ENCODE measurements around the gene FBH1.
"Not testable (repeated sequence)": the region's sequence is repeated elsewhere in the genome, so short reads cannot be mapped to it uniquely, and the experiment has no call there.

FBH1 gene

GRCh38 chr10:5903563-5903962, 13.5 kb downstream of the FBH1 start:
- no peak for DNase-seq (ENCODE audit: low spot score)

- no peak for DNase-seq (ENCODE audit: low spot score)
These were observed 14.2 kb downstream of the FBH1 start for GRCh38 chr10:5904227-5904626.

- DNase-seq (ENCODE audit: low spot score): no peak
These were observed 15.9 kb downstream of the FBH1 start for GRCh38 chr10:5905854-5906507.

GRCh38 chr10:5906651-5907050, 16.6 kb downstream of the FBH1 start:
- DNase-seq (ENCODE audit: low spot score): no peak

GRCh38 chr10:5908676-5909075, 18.6 kb downstream of the FBH1 start:
- DNase-seq (ENCODE audit: low spot score): not testable (repeated sequence)

GRCh38 chr10:5910323-5911100, 20.5 kb downstream of the FBH1 start:
- DNase-seq (ENCODE audit: low spot score): no peak

GRCh38 chr10:5911670-5912069, 21.6 kb downstream of the FBH1 start:
- DNase-seq (ENCODE audit: low spot score): no peak

- no peak for DNase-seq (ENCODE audit: low spot score)
These were observed 23.7 kb downstream of the FBH1 start for GRCh38 chr10:5913736-5914135.

GRCh38 chr10:5915451-5915850, 25.4 kb downstream of the FBH1 start:
- no peak for DNase-seq (ENCODE audit: low spot score)

- no peak for DNase-seq (ENCODE audit: low spot score)
These were observed 27.3 kb downstream of the FBH1 start for GRCh38 chr10:5917305-5917704.

GRCh38 chr10:5918763-5919162, 28.7 kb downstream of the FBH1 start:
- no peak for DNase-seq (ENCODE audit: low spot score)

- no peak for DNase-seq (ENCODE audit: low spot score)
These were observed 29.5 kb downstream of the FBH1 start for GRCh38 chr10:5919568-5919967.

- DNase-seq (ENCODE audit: low spot score): no peak
These were observed 31.7 kb downstream of the FBH1 start for GRCh38 chr10:5921746-5922145.

GRCh38 chr10:5924889-5925288, 34.8 kb downstream of the FBH1 start:
- DNase-seq (ENCODE audit: low spot score): no peak

- DNase-seq (ENCODE audit: low spot score): no peak
These were observed 37.3 kb downstream of the FBH1 start for GRCh38 chr10:5927306-5927705.

GRCh38 chr10:5929442-5929841, 39.4 kb downstream of the FBH1 start:
- DNase-seq (ENCODE audit: low spot score): no peak

GRCh38 chr10:5930272-5930671, 40.2 kb downstream of the FBH1 start:
- DNase-seq (ENCODE audit: low spot score): no peak

GRCh38 chr10:5932345-5932744, 42.3 kb downstream of the FBH1 start:
- no peak for DNase-seq (ENCODE audit: low spot score)

GRCh38 chr10:5933909-5934546, 44.0 kb downstream of the FBH1 start:
- DNase-seq (ENCODE audit: low spot score): no peak

- DNase-seq (ENCODE audit: low spot score): no peak
These were observed 45.6 kb downstream of the FBH1 start for GRCh38 chr10:5935628-5936027.

GRCh38 chr10:5937016-5937415, 47.0 kb downstream of the FBH1 start:
- no peak for DNase-seq (ENCODE audit: low spot score)

- no peak for DNase-seq (ENCODE audit: low spot score)
These were observed 48.2 kb downstream of the FBH1 start for GRCh38 chr10:5938291-5938690.

- no peak for DNase-seq (ENCODE audit: low spot score)
These were observed 50.8 kb downstream of the FBH1 start for GRCh38 chr10:5940807-5941218.
